ENCODE results near the gene PCSK5. TPM values are rescaled to one million over a fixed set of nuclear protein-coding genes. Genes with fewer than 3 reads are reported as not detected.

PCSK5 gene
- total RNA-seq, 1 experiment from 2014 or later, result 6.9 TPM

- Histone ChIP-seq H3K4me2 (ENCODE audit: low read length) (no peak overlapping the region), H3K9me3 (ENCODE audit: control insufficient read depth in 1 of 2, insufficient read depth in 1 of 2, low read depth in 1 of 2, low read length in 2 of 2) (no peaks in the 10 kb centered on the region), H4K20me1 (ENCODE audit: insufficient read depth) (no peaks in the 10 kb centered on the region), H3K4me3 (replicated peaks in 1 of 2; ENCODE audit: low read depth in 1 of 2, low read length in 2 of 2) (no peak overlapping the region), H3K9ac (ENCODE audit: low read length) (no peak overlapping the region), H3K27me3 (ENCODE audit: insufficient read depth, low read length) (no peaks in the 10 kb centered on the region), H3K79me2 (ENCODE audit: insufficient read depth, low read length) (no peaks in the 10 kb centered on the region), H2AFZ (ENCODE audit: low read depth, low read length, poor library complexity, severe bottlenecking) (no peak overlapping the region), H3K4me1 (ENCODE audit: control insufficient read depth in 1 of 2, insufficient read depth in 2 of 2, low read length in 2 of 2) (no peaks in the 10 kb centered on the region), H3K27ac (ENCODE audit: low read depth, low read length) (no peak overlapping the region), H3K36me3 (ENCODE audit: control insufficient read depth in 1 of 2, insufficient read depth in 2 of 2, low read length in 2 of 2) (no peaks in the 10 kb centered on the region), H3K9me2 (ENCODE audit: insufficient read depth) (no peaks in the 10 kb centered on the region)
- TF ChIP-seq SIN3A (IDR thresholded peaks at IDR 0.05; ENCODE audit: low read depth) (no peak), FOSL1 (IDR thresholded peaks at IDR 0.05; ENCODE audit: low read depth) (no peak), ZBTB33 (IDR thresholded peaks at IDR 0.05; ENCODE audit: extremely low read depth, insufficient replicate concordance, low read length) (no peak), POLR2AphosphoS5 (IDR thresholded peaks at IDR 0.05; ENCODE audit: low read depth, low read length) (no peak)
- DNase-seq (ENCODE audit: low read depth, low spot score) (no peak), ATAC-seq (no peak)
- POLR2A ChIA-PET, result no interaction called here
- BruUV-seq (replicated peaks), result no TSS peak
- CTCF ChIA-PET, result no interaction called here
- RAD21 ChIA-PET (ENCODE audit: low non-redundant PET in 1 of 2, low total read pairs in 2 of 2, uncharacterized antibody in 2 of 2, unreplicated experiment in 2 of 2), result no interaction called here
- intact Hi-C loops (cut with micrococcal nuclease), result no loop called here
Measured at GRCh38 chr9:76330034-76330433, 439.6 kb downstream of the PCSK5 start.

- no peak for TF ChIP-seq POLR2A (IDR thresholded peaks at IDR 0.05; ENCODE audit: borderline replicate concordance, extremely low read depth, insufficient read depth, insufficient read length)
- TF ChIP-seq CBX3 (IDR thresholded peaks at IDR 0.05; ENCODE audit: low read depth), result no peak
- TF ChIP-seq ATF3 (IDR thresholded peaks at IDR 0.05), result no peak
- no peak for TF ChIP-seq SIN3A (IDR thresholded peaks at IDR 0.05; ENCODE audit: low read depth)
- no peak for TF ChIP-seq SP1 (IDR thresholded peaks at IDR 0.05; ENCODE audit: low read depth)
- no peak for TF ChIP-seq EZH2phosphoT487 (IDR thresholded peaks at IDR 0.05; ENCODE audit: borderline replicate concordance)
- no peak for TF ChIP-seq MAX (IDR thresholded peaks at IDR 0.05)
- no peaks in the 10 kb centered on the region for H3K9me3 ChIP-seq (ENCODE audit: control insufficient read depth in 1 of 2, insufficient read depth in 1 of 2, low read depth in 1 of 2, low read length in 2 of 2)
- H3K27ac ChIP-seq (ENCODE audit: low read depth, low read length), result no peak overlapping the region
- no peaks in the 10 kb centered on the region for H3K79me2 ChIP-seq (ENCODE audit: insufficient read depth, low read length)
- no peak overlapping the region for H2AFZ ChIP-seq (ENCODE audit: low read depth, low read length, poor library complexity, severe bottlenecking)
- no peak overlapping the region for H3K4me2 ChIP-seq (ENCODE audit: low read length)
- POLR2A ChIA-PET, result no interaction called here
- H3K4me1 ChIP-seq (ENCODE audit: control insufficient read depth in 1 of 2, insufficient read depth in 2 of 2, low read length in 2 of 2), result no peaks in the 10 kb centered on the region
- intact Hi-C loops (cut with micrococcal nuclease), result no loop called here
- CTCF ChIA-PET, result no interaction called here
- H3K9ac ChIP-seq (ENCODE audit: low read length), result no peak overlapping the region
- H3K36me3 ChIP-seq (ENCODE audit: control insufficient read depth in 1 of 2, insufficient read depth in 2 of 2, low read length in 2 of 2), result no peaks in the 10 kb centered on the region
- DNase-seq (ENCODE audit: low read depth, low spot score) (no peak), ATAC-seq (no peak)
- H4K20me1 ChIP-seq (ENCODE audit: insufficient read depth), result no peaks in the 10 kb centered on the region
- no peaks in the 10 kb centered on the region for H3K27me3 ChIP-seq (ENCODE audit: insufficient read depth, low read length)
- RAD21 ChIA-PET (ENCODE audit: low non-redundant PET in 1 of 2, low total read pairs in 2 of 2, uncharacterized antibody in 2 of 2, unreplicated experiment in 2 of 2), result no interaction called here
- H3K4me3 ChIP-seq (replicated peaks in 1 of 2; ENCODE audit: low read depth in 1 of 2, low read length in 2 of 2), result no peak overlapping the region
- H3K9me2 ChIP-seq (ENCODE audit: insufficient read depth), result no peaks in the 10 kb centered on the region
- BruUV-seq (replicated peaks), result no TSS peak
Measured at GRCh38 chr9:76333388-76333787, 442.9 kb downstream of the PCSK5 start.
